ENCODE results near the gene NRXN3. TPM values are rescaled to one million over a fixed set of nuclear protein-coding genes. Genes with fewer than 3 reads are reported as not detected.

Gene NRXN3
- total and polyA plus RNA-seq, 2 of the 4 experiments (the other 2 are of a cell fraction), result 4.8 to 25.1 TPM

- no peak for TF ChIP-seq POLR2A (IDR thresholded peaks at IDR 0.05; ENCODE audit: low read depth, low read length)
Measured at GRCh38 chr14:79809849-79810612, 1639.9 kb downstream of the NRXN3 start (continued).

GRCh38 chr14:79820866-79821535 is 1650.8 kb downstream of the NRXN3 start:
- WGBS, 2 experiments (ENCODE audit: extremely low coverage in 2 of 2, insufficient read length in 1 of 2), result no CpG with 5 or more reads among the region's 1 CpG
- Histone ChIP-seq H3K4me2 (ENCODE audit: low read depth, low read length) (no peak overlapping the region), H4K91ac (ENCODE audit: insufficient read depth, low read depth, low read length) (no peak overlapping the region), H4K5ac (ENCODE audit: low read depth, low read length) (no peak overlapping the region), H3K9ac (ENCODE audit: low read depth, low read length) (no peak overlapping the region), H2AK9ac (replicated peaks; ENCODE audit: low read depth, low read length, poor library complexity) (no peak overlapping the region), H3K18ac (ENCODE audit: low read depth, low read length) (no peak overlapping the region), H3K4me1 (ENCODE audit: control insufficient read depth, insufficient read depth, low read length) (no peaks in the 10 kb centered on the region), H3K4ac (ENCODE audit: low read depth, low read length) (no peak overlapping the region), H2AK5ac (ENCODE audit: low read depth, low read length) (no peak overlapping the region), H2BK15ac (ENCODE audit: low read depth, low read length) (no peak overlapping the region), H3K9me1 (ENCODE audit: insufficient read depth, low read length) (no peaks in the 10 kb centered on the region), H3K27me3 (ENCODE audit: control insufficient read depth, insufficient read depth, low read length) (no peaks in the 10 kb centered on the region), H3K23ac (ENCODE audit: low read depth, low read length) (no peak overlapping the region), H3K56ac (ENCODE audit: extremely low read depth, insufficient read depth, low read length) (no peak overlapping the region), H3K79me1 (ENCODE audit: low read depth in 1 of 2, low read length in 2 of 2) (no peaks in the 10 kb centered on the region), H2BK5ac (ENCODE audit: low read depth, low read length, poor library complexity, severe bottlenecking) (no peak overlapping the region), H3K4me3 (ENCODE audit: insufficient read depth, low read depth, low read length) (no peak overlapping the region), H3K36me3 (ENCODE audit: control insufficient read depth, insufficient read depth, low read length) (no peaks in the 10 kb centered on the region), H3K14ac (replicated peaks; ENCODE audit: low read depth, low read length) (no peak overlapping the region), H2BK20ac (ENCODE audit: low read depth, low read length) (no peak overlapping the region), H4K8ac (ENCODE audit: low read depth in 2 of 2, low read length in 2 of 2) (no peak overlapping the region), H3K27ac (ENCODE audit: insufficient read depth, low read length) (no peak overlapping the region), H2AFZ (replicated peaks; ENCODE audit: low read length, poor library complexity) (no peak overlapping the region), H3K9me3 (ENCODE audit: control insufficient read depth, insufficient read depth, low read length) (no peaks in the 10 kb centered on the region), H2BK120ac (ENCODE audit: low read depth, low read length) (no peak overlapping the region), H4K20me1 (ENCODE audit: insufficient read depth, low read length) (no peaks in the 10 kb centered on the region)
- intact Hi-C loops (cut with micrococcal nuclease), result no loop called here
- dilution Hi-C loops (cut with HindIII; ENCODE audit: low sequenced_read_pairs, unreplicated experiment), result no loop called here
- ATAC-seq (ENCODE audit: low read depth) (no peak), DNase-seq (no peak)
- POLR2A ChIA-PET (ENCODE audit: unreplicated experiment), result no interaction called here
- CTCF ChIA-PET, result interaction anchor here (0.7 kb wide), 1 partner anchor 11 kb away, joined by 5 read pairs; no protein-coding TSS in a partner anchor
- in situ Hi-C loops (cut with MboI; ENCODE audit: low sequenced_read_pairs), result no loop called here
- no TSS peak for BruUV-seq (replicated peaks)
- no peak for TF ChIP-seq POLR2A (IDR thresholded peaks at IDR 0.05; ENCODE audit: low read depth, low read length)
- no peak for TF ChIP-seq SMC3 (IDR thresholded peaks at IDR 0.05; ENCODE audit: low read depth, low read length)
- TF ChIP-seq RCOR1 (IDR thresholded peaks at IDR 0.05; ENCODE audit: insufficient replicate concordance, low read length), result no peak
- no peak for TF ChIP-seq MXI1 (IDR thresholded peaks at IDR 0.05; ENCODE audit: borderline replicate concordance, low read depth, low read length)
- TF ChIP-seq ELK1 (IDR thresholded peaks at IDR 0.05; ENCODE audit: borderline replicate concordance, low read depth, low read length), result no peak
- TF ChIP-seq FOS (IDR thresholded peaks at IDR 0.05; ENCODE audit: low read depth, low read length), result no peak
- TF ChIP-seq MAFK (IDR thresholded peaks at IDR 0.05; ENCODE audit: low read depth, low read length), result no peak
- TF ChIP-seq BHLHE40 (IDR thresholded peaks at IDR 0.05; ENCODE audit: low read depth, low read length), result no peak
- no peak for TF ChIP-seq RFX5 (IDR thresholded peaks at IDR 0.05; ENCODE audit: low read depth, low read length)
- TF ChIP-seq CTCF (conservative IDR thresholded peaks at IDR 0.05; ENCODE audit: low read depth, low read length), result no peak

Data from IMR-90 (cell line).